OCI-LY1 (cell line): ENCODE measurements around the gene WDFY2.

Experiments used
- CTCF ChIP-seq: fragments of 200-600 bp; sonication (generic), shearing (Covaris generic); IDR thresholded peaks from 2 replicates; pipeline ENCODE4 v1.5.1; 2017; ENCODE audit warnings: mild to moderate bottlenecking, antibody characterized with exemption, low read length, moderate library complexity, mixed read lengths
- EZH2 ChIP-seq: fragments of 200-600 bp; sonication (generic), shearing (Covaris generic); IDR thresholded peaks from 2 replicates; pipeline ENCODE4 v1.8.0; 2017; ENCODE audit warnings: borderline replicate concordance, mixed run types, mild to moderate bottlenecking, antibody characterized with exemption, low read length, moderate library complexity, mixed read lengths

GRCh38 chr13:51581148-51581820 lies 3.0 kb upstream of the WDFY2 start:
- TF ChIP-seq CTCF, result no peak
- TF ChIP-seq EZH2, result no peak
